DND-41 (cell line): ENCODE data around the gene ADAMTS16.

Experiments used
- ATAC-seq: fragments of 200-7000 bp; cut with Tn5 transposase; 3 replicates; pipeline ENCODE4 v1.9.1; 2021; ENCODE audit warnings: low read depth; ENCODE audit not compliant: insufficient read depth
- DNase-seq: peaks from one replicate; pipeline ENCODE4 v3.0.0-alpha.2; 2020
- H2AFZ ChIP-seq: 2 replicates; pipeline ENCODE4 v1.6.0; 2012; ENCODE audit warnings: low read depth, low read length
- H3K27ac ChIP-seq: 2 replicates; pipeline ENCODE4 v1.5.1; 2012; ENCODE audit warnings: low read length, inconsistent platforms
- H3K27me3 ChIP-seq: fragments of 200-600 bp; sonication (generic); 2 replicates; pipeline ENCODE4 v1.6.0; 2012; ENCODE audit warnings: low read length, mild to moderate bottlenecking, inconsistent platforms; ENCODE audit not compliant: insufficient read depth, poor library complexity
- H3K36me3 ChIP-seq: 2 replicates; pipeline ENCODE4 v1.5.1; 2012; ENCODE audit warnings: low read length, inconsistent platforms; ENCODE audit not compliant: insufficient read depth
- H3K4me1 ChIP-seq: 2 replicates; pipeline ENCODE4 v1.5.1; 2012; ENCODE audit warnings: mild to moderate bottlenecking, low read length; ENCODE audit not compliant: insufficient read depth
- H3K4me2 ChIP-seq: 2 replicates; pipeline ENCODE4 v1.6.0; 2012; ENCODE audit warnings: mild to moderate bottlenecking, moderate library complexity, low read length, inconsistent platforms; ENCODE audit not compliant: insufficient read depth
- H3K4me3 ChIP-seq, 2 experiments: fragments of 200-600 bp in 1 of 2; shearing (Covaris generic) in 1 of 2; 2 replicates each; pipeline ENCODE4 v1.5.1; 2012 to 2016; ENCODE audit warnings: inconsistent platforms in 2 of 2, low read length in 2 of 2, mild to moderate bottlenecking in 2 of 2, low read depth in 1 of 2, moderate library complexity in 1 of 2
- H3K79me2 ChIP-seq: 2 replicates; pipeline ENCODE4 v1.6.0; 2012; ENCODE audit warnings: low read length, inconsistent platforms; ENCODE audit not compliant: insufficient read depth
- H3K9ac ChIP-seq: 2 replicates; pipeline ENCODE4 v1.6.0; 2012; ENCODE audit warnings: low read depth, mild to moderate bottlenecking, inconsistent platforms, low read length, moderate library complexity
- H3K9me3 ChIP-seq: 2 replicates; pipeline ENCODE4 v1.5.1; 2012; ENCODE audit warnings: low read length, moderate library complexity, mild to moderate bottlenecking, inconsistent platforms; ENCODE audit not compliant: insufficient read depth, severe bottlenecking
- H4K20me1 ChIP-seq: 2 replicates; pipeline ENCODE4 v1.6.0; 2012; ENCODE audit warnings: low read length; ENCODE audit not compliant: insufficient read depth
- EZH2 ChIP-seq: IDR thresholded peaks from 3 replicates; pipeline ENCODE4 v1.6.1; 2012; ENCODE audit warnings: borderline replicate concordance, low read depth, mild to moderate bottlenecking, moderate library complexity, low read length, inconsistent platforms; ENCODE audit not compliant: severe bottlenecking
- TF ChIP-seq, protein P1 (sequence below): IDR thresholded peaks from 2 replicates; pipeline ENCODE4 v1.5.1; 2012; ENCODE audit warnings: borderline replicate concordance, low read length, moderate library complexity, mild to moderate bottlenecking; ENCODE audit not compliant: poor library complexity, severe bottlenecking; ENCODE audit errors: extremely low read depth

The ADAMTS16 gene

DNA sequence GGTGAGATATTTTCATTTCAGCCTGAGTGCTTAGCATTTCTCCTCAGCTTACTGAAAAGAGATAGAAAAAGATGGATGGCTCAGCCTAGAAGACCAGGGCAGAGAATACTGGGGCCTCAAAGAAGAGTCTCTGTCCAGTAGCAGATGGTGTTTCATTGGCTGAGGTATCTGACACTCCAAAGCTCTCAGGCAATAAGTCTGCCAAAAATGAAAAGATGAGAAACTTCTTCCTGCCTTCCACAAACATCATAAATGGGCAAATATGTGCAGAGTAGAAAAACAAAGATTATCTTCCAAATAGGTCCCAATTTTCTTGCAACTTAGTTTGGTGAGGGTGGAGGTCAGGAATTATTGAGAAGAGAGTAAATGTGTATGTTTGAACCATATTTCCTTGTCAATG lies 195.0 kb downstream of the ADAMTS16 start:
- TF ChIP-seq EZH2: no peak
- TF ChIP-seq, protein P1, sequence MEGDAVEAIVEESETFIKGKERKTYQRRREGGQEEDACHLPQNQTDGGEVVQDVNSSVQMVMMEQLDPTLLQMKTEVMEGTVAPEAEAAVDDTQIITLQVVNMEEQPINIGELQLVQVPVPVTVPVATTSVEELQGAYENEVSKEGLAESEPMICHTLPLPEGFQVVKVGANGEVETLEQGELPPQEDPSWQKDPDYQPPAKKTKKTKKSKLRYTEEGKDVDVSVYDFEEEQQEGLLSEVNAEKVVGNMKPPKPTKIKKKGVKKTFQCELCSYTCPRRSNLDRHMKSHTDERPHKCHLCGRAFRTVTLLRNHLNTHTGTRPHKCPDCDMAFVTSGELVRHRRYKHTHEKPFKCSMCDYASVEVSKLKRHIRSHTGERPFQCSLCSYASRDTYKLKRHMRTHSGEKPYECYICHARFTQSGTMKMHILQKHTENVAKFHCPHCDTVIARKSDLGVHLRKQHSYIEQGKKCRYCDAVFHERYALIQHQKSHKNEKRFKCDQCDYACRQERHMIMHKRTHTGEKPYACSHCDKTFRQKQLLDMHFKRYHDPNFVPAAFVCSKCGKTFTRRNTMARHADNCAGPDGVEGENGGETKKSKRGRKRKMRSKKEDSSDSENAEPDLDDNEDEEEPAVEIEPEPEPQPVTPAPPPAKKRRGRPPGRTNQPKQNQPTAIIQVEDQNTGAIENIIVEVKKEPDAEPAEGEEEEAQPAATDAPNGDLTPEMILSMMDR: no peak
- Histone ChIP-seq H3K27me3 (no peaks in the 10 kb centered on the region), H3K79me2 (no peaks in the 10 kb centered on the region), H3K4me3 (no peak overlapping the region), H3K9me3 (no peaks in the 10 kb centered on the region), H2AFZ (no peak overlapping the region), H3K4me2 (no peak overlapping the region), H3K27ac (no peak overlapping the region), H4K20me1 (no peaks in the 10 kb centered on the region), H3K4me1 (no peaks in the 10 kb centered on the region), H3K36me3 (no peaks in the 10 kb centered on the region), H3K9ac (no peak overlapping the region)
- ATAC-seq (no peak), DNase-seq (no peak)

DNA sequence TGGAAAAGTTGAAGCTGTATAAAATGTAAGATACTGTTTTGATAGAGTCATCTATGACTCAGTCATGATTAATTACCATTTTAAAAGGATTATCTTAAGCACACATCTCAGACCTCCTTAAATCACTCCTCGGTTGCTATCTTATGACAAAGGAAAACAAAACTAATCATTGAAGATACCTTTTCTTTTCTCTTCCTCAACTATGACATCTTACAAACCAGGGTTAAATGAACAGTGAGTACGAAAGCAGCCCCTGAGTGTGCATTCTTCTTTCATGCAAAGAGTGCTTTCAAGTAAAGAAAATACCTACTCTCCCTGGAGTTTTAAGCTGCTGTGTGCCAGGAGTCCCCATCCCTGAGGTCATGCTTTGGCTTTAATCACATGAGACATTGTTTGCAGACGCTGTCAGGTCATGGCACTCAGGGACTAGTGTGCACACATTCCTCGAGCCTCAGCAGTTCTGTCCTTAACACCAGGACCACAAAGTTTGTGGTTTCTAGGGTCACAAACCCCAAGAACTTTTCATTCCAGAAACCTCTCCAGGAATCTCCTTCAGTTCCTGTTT lies 195.7 kb downstream of the ADAMTS16 start:
- Histone ChIP-seq H3K4me3 (no peak overlapping the region), H3K27ac (no peak overlapping the region), H3K4me2 (no peak overlapping the region), H3K27me3 (no peaks in the 10 kb centered on the region), H3K9ac (no peak overlapping the region), H3K79me2 (no peaks in the 10 kb centered on the region), H3K4me1 (no peaks in the 10 kb centered on the region), H4K20me1 (no peaks in the 10 kb centered on the region), H3K36me3 (no peaks in the 10 kb centered on the region), H2AFZ (no peak overlapping the region), H3K9me3 (no peaks in the 10 kb centered on the region)
- no peak for DNase-seq
- ATAC-seq: no peak
- TF ChIP-seq EZH2: no peak
- TF ChIP-seq, protein P1: no peak

DNA sequence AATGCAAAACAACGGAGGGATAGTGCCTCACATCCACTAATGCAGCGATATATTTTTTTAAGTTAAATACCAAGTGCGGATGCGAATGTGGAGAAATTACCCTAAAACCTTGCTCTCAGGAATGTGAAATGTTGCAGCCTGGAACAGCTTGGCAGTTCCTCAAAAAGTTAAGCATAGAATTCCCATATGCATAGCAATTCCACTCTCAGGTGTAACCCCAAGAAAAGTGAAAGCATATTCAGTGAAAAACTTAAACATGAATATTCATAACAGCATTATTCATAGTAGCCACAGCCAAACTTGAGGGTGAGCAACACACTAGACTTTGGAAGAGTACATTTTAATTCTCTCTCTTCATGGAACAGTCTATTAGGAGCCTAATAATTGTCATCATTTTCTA lies 199.1 kb downstream of the ADAMTS16 start:
- DNase-seq (no peak), ATAC-seq (no peak)
- Histone ChIP-seq H2AFZ (no peak overlapping the region), H3K9me3 (no peaks in the 10 kb centered on the region), H3K9ac (no peak overlapping the region), H4K20me1 (0 out of 2 replicates have a peak, but pooled peaks cover 4% of the 10 kb centered on the region), H3K4me2 (no peak overlapping the region), H3K4me1 (no peaks in the 10 kb centered on the region), H3K36me3 (no peaks in the 10 kb centered on the region), H3K27me3 (no peaks in the 10 kb centered on the region), H3K4me3 (no peak overlapping the region), H3K79me2 (no peaks in the 10 kb centered on the region), H3K27ac (no peak overlapping the region)
- no peak for TF ChIP-seq EZH2
- TF ChIP-seq, protein P1: no peak
